ENCODE data around the gene TTC9.
"Not testable (repeated sequence)": the region's sequence is repeated elsewhere in the genome, so short reads cannot be mapped to it uniquely, and the experiment has no call there.

Gene TTC9

DNA sequence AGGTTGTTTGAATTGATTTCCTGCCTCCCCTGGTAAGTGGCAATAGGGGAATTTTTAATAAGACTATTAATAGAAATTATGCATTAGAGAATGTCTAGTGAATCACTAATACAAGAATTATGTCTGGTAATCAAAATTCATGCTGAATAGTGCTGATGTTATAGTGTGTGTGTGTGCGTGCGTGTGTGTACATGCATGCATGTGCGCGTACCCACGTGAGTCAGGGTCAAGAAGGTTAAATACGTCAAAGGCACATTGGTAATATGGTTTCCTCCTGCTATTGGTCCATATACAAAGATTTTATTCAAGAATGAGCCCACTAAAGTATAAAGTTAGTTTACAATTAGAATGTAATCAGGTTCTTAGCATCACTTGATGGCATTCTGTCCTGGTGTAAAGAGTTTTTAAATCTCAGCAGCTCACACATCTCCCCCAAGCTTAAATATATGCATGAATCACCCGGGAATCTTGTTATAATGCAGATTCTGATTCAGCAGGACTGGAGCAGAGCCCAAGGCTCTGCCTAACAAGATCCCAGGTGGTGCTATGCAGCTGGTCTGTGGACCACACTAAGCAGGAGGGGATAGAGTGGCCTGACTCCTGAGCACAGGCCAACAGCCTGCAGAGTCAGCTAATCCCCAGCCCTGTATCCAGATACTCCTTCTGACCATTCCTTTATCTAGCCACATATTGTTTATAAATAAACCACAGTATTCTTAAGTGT, 43.9 kb downstream of the TTC9 start:
- DNase-seq = no peak

DNA sequence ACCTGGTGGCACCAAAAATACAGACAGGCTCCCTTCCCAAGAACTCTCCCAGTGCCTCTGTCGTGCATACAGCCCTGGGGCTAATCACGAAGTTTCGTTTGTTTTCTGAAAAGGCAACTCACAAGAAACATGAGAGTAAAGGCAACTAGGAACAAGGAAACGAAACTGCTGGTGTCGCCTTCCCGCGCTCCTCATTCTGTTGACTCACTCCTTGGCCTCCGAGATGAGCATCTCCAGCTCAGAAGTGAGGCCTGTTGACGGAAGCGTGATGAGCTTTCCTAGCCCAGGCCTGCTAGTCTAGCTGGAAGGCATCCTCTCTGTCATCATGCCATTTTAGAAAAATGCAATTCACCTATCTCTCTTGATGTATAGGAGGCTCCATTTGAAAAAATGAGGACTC, 50.5 kb downstream of the TTC9 start:
- no peak for DNase-seq

DNA sequence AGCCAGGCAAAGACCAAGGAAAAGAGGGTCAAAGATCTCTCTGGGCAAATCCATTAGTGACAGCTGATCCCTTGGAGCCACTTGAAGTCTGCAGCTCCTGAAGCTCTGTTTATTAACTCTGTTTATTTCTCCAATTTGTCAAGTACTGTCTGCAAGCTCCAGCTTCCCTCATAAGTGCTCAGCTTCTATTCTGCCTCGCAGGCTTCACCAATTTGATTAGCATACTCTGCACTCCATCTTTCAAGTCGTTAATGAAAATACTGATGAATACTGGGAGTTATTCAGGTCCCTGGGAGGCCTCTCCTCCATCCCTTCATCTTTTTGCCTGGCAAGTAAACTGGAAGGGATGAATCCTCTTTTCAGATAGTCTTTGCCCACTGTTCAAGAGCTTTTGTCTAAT, 54.3 kb downstream of the TTC9 start:
- DNase-seq = no peak

DNA sequence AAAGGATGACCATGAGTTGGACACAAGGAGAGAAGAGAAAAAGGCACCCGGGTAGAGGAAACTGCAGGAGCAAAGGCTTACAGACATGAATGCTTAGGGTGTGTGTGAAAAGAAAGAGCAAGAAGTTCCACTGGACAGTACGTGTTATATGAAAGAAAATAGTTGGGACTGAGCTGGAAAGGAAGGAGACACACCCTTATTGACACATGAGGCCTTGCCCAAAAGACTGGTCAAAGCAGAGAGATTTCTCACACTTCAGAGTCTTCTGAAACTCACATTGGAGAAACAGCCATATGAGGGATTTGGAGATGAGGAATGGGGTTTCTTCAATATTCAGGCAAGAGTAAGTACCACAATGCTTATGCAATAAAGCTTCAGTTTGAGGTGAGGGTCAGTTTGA, 56.0 kb downstream of the TTC9 start:
- no peak for DNase-seq

DNA sequence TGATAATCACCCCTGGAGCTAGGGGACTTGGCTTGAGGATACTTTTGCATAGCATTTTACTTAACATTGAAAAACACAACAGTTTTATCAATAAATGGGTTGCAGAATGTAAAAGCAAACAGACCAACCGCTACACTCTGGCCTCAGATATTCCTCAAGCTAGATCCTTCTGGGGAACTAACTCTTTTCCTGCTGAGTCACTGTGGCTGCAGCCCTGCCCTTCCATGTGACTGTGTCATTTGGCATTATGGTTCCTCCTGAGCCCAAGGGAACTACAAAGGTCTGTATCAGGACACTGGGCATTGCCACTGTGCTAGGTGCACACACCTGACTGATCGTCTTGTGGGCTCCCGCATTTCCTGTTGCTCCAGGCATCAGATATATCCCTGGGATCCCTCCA, 56.6 kb downstream of the TTC9 start:
- DNase-seq = no peak

DNA sequence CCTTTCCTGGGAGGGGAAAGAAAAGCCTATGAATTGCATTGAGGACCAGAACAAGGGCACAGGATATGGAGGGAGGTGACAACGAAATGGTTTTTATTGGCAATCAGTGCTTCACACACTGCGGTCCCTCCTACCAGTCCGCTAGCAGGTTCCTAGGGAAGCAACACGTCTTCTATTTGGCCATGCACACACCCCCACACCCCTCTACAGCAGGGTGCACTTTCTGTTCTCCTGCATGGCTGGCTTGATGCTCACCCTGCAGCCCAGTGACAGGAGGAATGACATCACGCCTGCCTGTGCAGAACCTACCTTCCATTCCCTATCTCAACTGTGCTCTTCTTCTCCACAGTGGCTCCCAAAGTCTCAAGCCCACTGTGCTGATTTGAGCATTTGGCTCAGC, 57.9 kb downstream of the TTC9 start:
- DNase-seq = no peak

DNA sequence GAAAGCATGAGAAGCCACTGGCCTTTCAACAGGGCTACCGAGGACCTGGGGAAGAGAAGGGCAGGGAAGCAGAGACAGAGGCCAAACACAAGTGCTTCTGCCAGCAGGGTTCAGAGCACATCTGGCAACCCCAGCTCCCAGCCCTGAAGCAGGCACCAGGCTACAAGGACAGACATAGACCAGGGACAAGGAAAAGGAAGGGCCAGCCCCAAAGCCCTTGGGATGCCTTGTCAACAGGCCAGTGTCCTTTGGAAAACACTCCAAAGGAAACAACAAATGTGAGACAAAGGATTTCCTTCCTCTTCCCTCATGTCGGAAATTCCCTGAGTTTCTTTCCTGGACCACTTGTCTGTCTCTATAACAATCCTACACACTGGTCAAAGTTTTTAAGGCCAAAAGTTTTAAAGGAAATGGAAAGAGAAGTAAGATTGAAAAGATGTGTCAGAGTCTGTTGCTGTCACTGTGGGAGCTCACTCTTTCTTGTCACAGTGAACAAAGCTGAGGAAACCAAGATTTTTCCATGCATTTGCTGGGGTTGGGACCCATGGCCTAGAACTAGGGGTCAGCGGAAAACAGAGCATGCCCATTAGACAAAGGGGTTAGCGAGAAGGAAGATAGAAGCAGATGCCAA, 59.4 kb downstream of the TTC9 start:
- no peak for DNase-seq

DNA sequence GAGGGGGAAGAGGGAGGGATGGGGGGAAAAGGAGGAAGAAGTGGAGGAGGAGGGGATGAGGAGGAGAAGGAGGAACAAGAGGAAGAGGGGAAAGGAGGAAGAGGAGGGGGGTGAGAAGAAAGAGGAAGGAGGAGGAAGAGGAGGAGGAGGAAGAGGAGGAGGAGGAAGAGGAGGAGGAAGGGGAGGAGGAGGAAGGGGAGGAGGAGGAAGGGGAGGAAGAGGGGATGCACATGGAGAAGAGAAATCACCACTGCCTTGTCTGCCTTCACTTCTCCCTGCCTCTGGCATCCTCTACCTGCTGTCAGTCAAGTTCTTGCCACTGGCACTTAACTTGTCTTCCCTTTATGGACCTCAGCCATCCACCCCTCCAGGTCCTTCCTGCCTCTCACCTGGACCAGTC, 59.9 kb downstream of the TTC9 start:
- no peak for DNase-seq

DNA sequence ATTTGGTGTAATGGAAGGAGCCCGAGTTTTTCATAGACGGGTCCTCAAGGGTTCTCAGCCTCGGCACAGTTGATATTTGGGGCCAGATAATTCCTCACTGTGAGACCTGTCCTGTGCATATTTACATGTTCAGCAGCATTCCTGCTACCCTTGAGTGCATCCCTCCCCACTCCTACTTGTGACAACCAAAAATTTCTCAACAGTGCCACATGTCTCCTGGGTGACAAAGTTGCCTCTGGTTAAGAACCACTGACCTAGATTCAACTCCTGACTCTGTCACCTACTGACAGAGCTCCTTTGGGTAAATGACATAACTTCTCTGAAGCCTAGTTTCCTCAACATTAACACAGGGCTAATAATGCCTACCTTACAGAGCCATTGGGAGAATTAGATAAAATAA, 60.4 kb downstream of the TTC9 start:
- no peak for DNase-seq

DNA sequence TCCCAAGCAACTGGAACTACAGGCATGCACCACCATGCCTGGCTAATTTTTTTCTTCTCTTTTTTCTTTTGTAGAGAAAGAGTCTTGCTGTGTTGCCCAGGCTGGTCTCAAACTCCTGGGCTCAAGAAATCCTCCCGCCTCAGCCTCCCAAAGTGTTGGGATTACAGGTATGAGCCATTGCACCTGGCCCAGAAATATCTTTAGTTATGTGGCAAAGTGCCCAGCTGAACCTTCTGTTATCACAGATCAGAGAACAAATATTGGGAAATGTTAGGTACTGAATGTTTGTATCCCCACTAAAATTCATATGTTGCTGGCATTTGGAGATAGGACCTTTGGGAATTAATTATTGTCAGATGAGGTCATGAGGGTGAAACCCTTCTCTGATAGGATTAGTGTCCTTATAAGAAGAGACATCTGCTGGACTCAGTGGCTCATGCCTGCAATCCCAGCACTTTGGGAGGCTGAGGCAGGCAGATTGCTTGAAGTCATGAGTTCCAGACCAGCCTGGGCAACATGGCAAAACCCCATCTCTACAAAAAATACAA, 62.0 kb downstream of the TTC9 start:
- DNase-seq = not testable (repeated sequence)

DNA sequence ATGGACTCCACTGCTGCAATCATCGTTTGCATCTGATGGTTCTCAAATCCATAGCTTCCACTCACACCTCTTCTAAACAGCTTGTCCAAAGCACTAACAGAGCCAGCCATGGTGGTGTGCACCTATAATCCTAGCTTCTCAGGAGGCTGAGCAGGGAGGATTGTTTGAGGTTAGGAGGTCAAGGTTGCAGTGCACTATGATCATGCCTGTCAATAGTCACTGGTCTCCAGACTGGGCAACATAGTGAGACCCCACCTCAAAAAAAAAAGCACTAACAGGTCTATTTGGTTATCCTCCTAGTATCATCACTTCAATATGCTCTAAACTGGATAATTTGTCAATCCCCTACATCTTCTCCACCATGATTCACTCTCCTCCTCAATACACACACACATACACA, 63.2 kb downstream of the TTC9 start:
- no peak for DNase-seq

DNA sequence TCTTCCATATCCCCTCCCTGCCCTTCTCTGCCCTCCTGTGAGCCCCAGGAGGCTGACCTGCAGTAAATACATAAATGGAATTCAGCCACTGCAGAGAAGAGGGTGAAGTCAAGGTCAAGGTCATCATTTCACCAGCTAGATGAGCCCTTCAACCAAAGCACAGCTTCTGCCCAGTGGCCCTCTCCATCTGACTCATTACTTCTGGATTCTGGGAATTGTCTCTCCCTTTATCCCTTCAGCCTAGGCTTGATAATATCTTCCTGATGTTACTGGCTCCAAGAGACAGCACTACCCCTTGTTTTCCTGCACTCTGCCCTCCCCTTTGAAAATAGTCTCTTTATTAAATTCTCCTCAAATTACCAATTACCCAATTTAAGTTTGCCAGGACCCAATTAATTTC, 64.5 kb downstream of the TTC9 start:
- no peak for DNase-seq

DNA sequence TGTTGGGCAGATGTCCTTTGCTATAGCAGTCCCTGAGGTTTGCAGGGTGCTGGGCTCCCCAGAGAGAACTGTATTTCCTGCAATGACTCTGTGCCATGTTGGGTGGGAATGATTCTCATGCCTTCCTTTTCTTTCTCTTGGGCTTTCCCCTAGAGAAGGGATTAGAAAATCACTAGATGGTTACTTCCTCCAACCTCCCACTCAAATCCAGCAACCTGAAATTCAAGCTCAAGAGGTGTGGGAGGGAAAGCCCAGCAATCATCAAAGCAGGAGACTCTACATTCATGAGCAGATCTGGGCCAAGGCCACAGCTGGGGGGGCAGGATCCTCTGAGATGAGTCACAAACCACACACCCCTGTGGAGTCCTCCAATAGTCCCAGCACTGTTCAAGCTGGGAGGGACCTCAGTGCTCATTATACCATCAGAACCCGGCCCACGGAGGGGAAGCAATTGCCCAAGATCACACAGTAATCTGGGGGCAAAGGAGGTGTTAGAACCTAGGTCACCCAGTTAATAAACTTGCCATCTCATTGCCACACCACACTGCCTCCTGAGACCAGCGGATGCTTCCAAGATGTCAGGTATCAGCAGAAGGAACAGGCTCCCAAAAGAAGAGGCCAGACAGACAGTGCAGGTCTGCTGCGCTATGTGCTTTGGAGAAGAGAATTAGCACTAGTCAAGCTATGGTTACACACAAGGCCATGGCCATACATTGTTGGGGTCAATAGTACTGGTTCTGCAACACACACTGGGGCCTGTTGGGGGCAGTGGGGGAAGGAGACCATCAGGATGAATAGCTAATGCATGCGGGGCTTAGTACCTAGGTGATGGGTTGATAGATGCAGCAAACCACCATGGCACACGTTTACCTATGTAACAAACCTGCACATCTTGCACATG, 65.7 kb downstream of the TTC9 start:
- peak; percentile 69 for DNase-seq

DNA sequence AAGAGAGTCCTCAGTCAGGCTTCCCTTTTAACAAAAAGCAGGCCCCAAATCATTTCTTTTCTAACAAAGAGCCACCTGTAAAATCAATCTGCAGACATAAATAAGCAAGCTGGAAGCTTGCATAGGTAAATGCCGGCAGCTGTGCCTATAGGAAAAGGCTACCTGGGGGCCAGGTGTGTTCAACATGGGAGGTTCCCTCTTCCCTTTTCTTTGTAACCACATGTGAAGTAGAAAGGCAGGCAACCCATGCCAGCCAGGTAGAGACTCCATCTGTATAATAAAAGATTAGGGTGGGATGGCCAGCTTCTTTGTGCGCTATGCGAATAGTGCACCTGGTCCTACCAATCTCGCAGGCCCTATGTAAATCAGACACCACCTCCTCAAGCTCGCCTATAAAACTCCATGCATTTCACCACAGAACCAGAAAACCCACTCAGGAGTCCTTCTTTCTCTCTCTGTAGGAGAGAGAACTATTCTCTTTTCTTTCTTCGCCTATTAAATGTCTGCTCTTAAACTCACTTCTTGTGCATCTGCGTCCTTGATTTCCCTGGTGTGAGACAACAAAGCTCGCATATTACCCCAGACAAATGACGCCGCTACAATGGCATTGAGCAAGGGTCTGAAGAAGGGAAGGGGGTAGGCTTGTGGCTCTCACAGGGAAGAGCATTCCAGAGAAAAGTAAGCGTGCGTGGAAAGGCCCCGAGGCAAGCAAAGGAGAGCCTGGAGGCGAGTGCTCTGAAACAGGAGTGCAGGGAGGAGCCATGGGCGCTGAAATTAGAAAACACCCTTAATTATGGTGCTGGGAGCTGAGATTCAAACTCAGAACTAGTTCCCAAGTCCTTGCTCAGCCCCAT, 67.2 kb downstream of the TTC9 start:
- peak; percentile 95 for DNase-seq

DNA sequence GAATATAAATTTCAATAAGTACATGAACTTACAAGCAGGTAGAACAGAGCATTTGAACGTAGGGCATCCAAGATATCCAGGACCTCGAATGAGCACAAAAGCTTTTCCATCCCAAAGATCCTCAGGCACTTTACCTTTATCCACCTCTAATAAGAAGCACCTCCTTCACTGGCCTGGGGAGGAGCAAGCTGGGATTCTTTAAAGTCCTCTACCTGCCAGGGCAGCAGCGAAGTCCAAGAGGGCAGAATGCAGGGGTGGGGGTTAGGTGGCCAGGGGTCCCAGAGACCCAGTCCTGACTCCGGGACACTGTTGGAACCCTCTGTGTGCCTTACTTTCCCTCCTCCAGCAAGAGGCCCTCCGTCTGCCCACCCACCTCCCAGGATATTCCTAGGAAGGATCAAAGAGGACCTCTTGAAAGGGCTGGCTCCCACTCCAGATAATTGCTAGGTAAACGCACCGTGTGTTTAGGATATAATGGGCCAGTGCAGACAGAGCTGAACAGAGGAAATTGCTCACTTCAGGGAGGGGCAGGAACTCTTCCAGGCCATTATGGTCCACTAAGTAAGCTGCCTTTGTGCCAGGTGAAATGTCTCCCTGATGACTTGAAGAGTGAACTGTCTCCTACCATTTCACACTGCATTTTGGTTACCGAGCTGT, 68.1 kb downstream of the TTC9 start:
- DNase-seq = peak; percentile 93

DNA sequence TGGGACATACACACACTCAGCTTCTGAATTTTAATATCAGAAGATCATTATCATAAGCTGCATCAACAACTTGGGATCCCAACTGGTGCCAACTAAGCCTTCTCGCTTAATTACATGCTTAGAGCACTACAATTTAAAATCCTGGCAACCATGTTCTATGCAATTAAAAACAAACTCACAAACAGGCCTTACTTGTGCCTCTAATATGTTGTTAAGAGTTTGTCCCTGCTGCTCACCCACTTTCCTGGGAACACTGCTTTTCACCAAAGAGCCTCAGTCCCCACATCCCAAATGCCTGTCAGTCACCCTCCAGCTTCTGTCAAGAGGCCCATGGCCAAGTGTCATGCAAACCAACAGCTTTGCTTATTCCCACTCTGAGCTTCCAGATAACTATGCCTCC, 69.7 kb downstream of the TTC9 start:
- no peak for DNase-seq

DNA sequence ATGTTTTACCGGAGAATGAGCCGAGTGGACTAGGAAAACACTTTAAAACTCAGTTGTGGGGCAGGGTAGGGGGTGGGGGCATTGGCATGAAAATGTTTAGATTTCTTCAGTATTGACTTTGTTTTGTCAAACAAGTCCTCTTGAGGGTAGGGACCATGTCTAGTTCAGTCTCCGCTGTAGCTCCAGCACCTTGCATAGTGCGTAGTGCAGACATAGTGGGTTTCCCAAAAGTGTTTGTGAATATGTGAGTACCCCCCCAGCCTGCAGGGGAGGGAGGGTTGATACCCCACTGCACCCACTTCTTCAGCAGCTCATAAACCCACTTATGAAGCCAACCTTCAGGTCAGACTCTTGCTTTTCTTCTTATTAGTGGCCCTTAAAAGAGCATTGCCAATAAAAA, 71.4 kb downstream of the TTC9 start:
- no peak for DNase-seq

DNA sequence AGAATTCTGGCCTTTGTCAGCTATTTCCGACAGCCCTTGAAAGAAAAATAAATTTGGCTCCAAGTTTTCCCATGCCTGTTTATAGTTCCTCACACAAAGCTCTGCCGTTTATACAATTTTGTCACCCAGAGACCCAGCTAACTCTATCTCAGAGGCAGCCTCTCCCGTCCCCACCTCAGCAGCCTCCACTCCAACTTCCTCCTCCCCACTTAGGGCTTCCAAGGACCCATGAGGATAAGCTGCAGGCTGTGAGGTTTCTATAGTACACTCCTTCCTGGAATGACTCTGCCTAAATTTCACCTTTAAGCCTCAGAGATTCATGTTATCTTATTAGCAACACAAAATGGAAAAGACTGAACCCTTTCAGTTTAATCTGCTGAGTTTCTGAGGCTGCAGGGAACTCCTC, 71.8 kb downstream of the TTC9 start:
- DNase-seq = no peak

DNA sequence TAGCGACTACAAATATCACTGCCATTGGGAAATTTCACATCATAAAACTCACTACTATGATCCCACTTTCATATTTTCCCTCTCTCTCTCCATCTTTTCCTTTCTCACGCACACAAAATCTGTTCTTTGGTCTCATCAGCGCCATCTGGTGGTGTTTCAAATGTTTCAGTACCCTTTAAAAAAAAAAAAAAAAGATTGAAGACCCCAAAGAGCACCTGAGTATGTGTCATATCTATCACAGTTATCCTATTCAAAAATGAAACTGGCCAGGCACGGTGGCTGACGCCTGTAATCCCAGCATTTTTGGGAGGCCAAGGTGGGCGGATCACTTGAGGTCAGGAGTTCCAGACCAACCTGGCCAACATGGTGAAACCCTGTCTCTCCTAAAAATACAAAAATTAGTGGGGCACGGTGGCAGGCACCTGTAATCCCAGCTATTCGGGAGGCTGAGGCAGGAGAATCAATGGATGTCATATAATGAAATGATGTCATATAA, 72.4 kb downstream of the TTC9 start:
- peak; percentile 61 for DNase-seq

DNA sequence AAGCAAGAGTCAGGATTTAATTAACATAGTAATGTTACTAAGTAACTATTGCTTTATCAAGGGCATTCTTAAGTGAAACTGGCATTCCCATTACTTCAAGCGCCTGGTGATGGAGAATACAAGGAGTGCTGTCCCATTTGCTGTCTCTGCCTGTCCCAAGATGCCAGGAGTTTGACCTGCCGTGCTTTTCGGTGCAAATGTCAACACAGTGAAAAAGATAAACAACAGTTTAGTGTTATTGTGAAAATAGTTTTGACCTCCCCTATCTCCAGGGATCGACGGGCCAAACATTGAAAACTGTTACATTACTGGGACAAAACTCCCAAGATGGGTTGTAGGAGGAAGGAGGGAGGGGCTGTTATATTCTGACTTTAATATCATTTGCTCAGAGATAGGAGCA, 74.8 kb downstream of the TTC9 start:
- no peak for DNase-seq

DNA sequence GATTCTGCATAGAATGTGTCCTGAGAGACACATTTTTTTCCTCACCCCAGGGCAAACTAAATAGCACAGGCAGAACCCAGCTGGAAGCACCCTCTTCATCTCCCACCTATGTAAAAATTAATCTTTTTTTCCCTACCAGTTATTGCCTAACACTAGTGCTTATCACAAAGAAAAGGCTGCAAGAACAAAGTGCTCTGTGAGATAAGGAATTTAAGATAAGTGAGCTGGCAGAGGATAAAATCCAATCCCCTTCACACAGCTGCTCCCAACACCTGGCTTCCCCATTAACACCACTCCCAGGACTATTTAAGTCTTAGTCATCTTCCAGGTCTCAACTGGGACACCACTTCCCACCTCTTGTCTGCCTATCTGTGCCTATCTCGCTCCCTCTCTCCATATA, 75.2 kb downstream of the TTC9 start:
- peak; percentile 26 for DNase-seq

Measured in NCI-H146 (cell line).